ENCODE measurements around the gene ABCF1.

The ABCF1 gene

GRCh38 chr6:30601436-30601814 lies 30.2 kb downstream of the ABCF1 start:
- no peak for DNase-seq (ENCODE audit: low read depth in 2 of 2)

GRCh38 chr6:30601815-30602641 lies 30.8 kb downstream of the ABCF1 start:
- DNase-seq (ENCODE audit: low read depth in 2 of 2): no peak

GRCh38 chr6:30603961-30604360 lies 32.7 kb downstream of the ABCF1 start:
- no peak for DNase-seq (ENCODE audit: low read depth in 2 of 2)

- DNase-seq (ENCODE audit: low read depth in 2 of 2): no peak
Measured at GRCh38 chr6:30610065-30610464, 38.8 kb downstream of the ABCF1 start.

- DNase-seq (ENCODE audit: low read depth in 2 of 2): no peak
Measured at GRCh38 chr6:30611150-30611855, 40.1 kb downstream of the ABCF1 start.

- DNase-seq (ENCODE audit: low read depth in 2 of 2): no peak
Measured at GRCh38 chr6:30611856-30612194, 40.6 kb downstream of the ABCF1 start.

GRCh38 chr6:30612213-30612612 lies 41.0 kb downstream of the ABCF1 start:
- DNase-seq (ENCODE audit: low read depth in 2 of 2): no peak

- DNase-seq (ENCODE audit: low read depth in 2 of 2): no peak
Measured at GRCh38 chr6:30612687-30613248, 41.5 kb downstream of the ABCF1 start.

GRCh38 chr6:30613251-30614043 lies 42.2 kb downstream of the ABCF1 start:
- DNase-seq (ENCODE audit: low read depth in 2 of 2): no peak

GRCh38 chr6:30614044-30614842 lies 43.0 kb downstream of the ABCF1 start:
- DNase-seq (ENCODE audit: low read depth in 2 of 2): no peak

- peak; percentile 45 to 77 for DNase-seq (ENCODE audit: low read depth in 2 of 2)
Measured at GRCh38 chr6:30614843-30615218, 43.6 kb downstream of the ABCF1 start.

- DNase-seq (ENCODE audit: low read depth in 2 of 2): no peak
Measured at GRCh38 chr6:30615219-30615957, 44.1 kb downstream of the ABCF1 start.

- DNase-seq (ENCODE audit: low read depth in 2 of 2): no peak
Measured at GRCh38 chr6:30615958-30616810, 44.9 kb downstream of the ABCF1 start.

- peak; percentile 89 to 97 for DNase-seq (ENCODE audit: low read depth in 2 of 2)
Measured at GRCh38 chr6:30616811-30617564, 45.7 kb downstream of the ABCF1 start, which contains the start of gene PPP1R10. TSS of gene PPP1R10 (minus strand) at chr6:30617243. CDS start at chr6:30609944, 7,299 bp downstream.

- peak; percentile 87 to 97 for DNase-seq (ENCODE audit: low read depth in 2 of 2)
Measured at GRCh38 chr6:30617565-30618269, 46.5 kb downstream of the ABCF1 start, which contains the start of gene MRPS18B. TSS of gene MRPS18B (plus strand) at chr6:30617840. CDS start at chr6:30617866, 26 bp downstream.

GRCh38 chr6:30618270-30618797 lies 47.1 kb downstream of the ABCF1 start:
- DNase-seq (ENCODE audit: low read depth in 2 of 2): no peak

- no peak for DNase-seq (ENCODE audit: low read depth in 2 of 2)
Measured at GRCh38 chr6:30619561-30619960, 48.3 kb downstream of the ABCF1 start.

GRCh38 chr6:30625511-30625910 lies 54.3 kb downstream of the ABCF1 start:
- no peak for DNase-seq (ENCODE audit: low read depth in 2 of 2)

Data from stimulated activated CD4-positive, alpha-beta T cell treated with anti-CD3 and anti-CD28 coated beads, Interleukin-1b, Interleukin-23, amount 100 ng/mL, for 4 hours (primary cell).